Esophagus squamous epithelium (tissue), 4 donors: Measurements from ENCODE around the gene FOXD3.

Experiments used
- POLR2A ChIP-seq, 4 donors: fragments of 450-650 bp; IDR thresholded peaks; one replicate each; pipeline ENCODE4 v1.6.1; 2017; ENCODE audit warnings: antibody characterized with exemption in 4 of 4, mild to moderate bottlenecking in 4 of 4, moderate library complexity in 3 of 4
- TF ChIP-seq, protein P1 (sequence below), 6 experiments: fragments of 450-650 bp in 4 of 6; fragments of 200-600 bp in 2 of 6; sonication (generic) in 2 of 6; IDR thresholded peaks; one replicate each; pipeline ENCODE4 v1.5.1; 2016 to 2019; ENCODE audit warnings: antibody characterized with exemption in 6 of 6, mild to moderate bottlenecking in 4 of 6, moderate library complexity in 4 of 6

- TF ChIP-seq, protein P1, sequence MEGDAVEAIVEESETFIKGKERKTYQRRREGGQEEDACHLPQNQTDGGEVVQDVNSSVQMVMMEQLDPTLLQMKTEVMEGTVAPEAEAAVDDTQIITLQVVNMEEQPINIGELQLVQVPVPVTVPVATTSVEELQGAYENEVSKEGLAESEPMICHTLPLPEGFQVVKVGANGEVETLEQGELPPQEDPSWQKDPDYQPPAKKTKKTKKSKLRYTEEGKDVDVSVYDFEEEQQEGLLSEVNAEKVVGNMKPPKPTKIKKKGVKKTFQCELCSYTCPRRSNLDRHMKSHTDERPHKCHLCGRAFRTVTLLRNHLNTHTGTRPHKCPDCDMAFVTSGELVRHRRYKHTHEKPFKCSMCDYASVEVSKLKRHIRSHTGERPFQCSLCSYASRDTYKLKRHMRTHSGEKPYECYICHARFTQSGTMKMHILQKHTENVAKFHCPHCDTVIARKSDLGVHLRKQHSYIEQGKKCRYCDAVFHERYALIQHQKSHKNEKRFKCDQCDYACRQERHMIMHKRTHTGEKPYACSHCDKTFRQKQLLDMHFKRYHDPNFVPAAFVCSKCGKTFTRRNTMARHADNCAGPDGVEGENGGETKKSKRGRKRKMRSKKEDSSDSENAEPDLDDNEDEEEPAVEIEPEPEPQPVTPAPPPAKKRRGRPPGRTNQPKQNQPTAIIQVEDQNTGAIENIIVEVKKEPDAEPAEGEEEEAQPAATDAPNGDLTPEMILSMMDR (IDR thresholded peaks at IDR 0.05) = no peak
- TF ChIP-seq POLR2A (IDR thresholded peaks at IDR 0.05) = no peak
Observed at GRCh38 chr1:63317817-63318152, 4.6 kb upstream of the FOXD3 start.
